Thyroid gland (tissue), 4 donors: Measurements from ENCODE around the gene DDC. TPM values are rescaled to one million over a fixed set of nuclear protein-coding genes. Genes with fewer than 3 reads are reported as not detected.
"Not testable (repeated sequence)": the region's sequence is repeated elsewhere in the genome, so short reads cannot be mapped to it uniquely, and the experiment has no call there.

Experiments
- DNase-seq, 2 donors: peaks; one replicate each; pipeline ENCODE4 v3.0.0-alpha.2; 2019
- H3K27ac ChIP-seq, 3 donors: fragments of 200-600 bp; sonication (generic); 1 replicate in 2 of 3; 2 replicates in 1 of 3; pipeline ENCODE4 v1.5.1; 2016 to 2019; ENCODE audit warnings: mild to moderate bottlenecking in 1 of 3, moderate library complexity in 1 of 3
- H3K27me3 ChIP-seq: fragments of 200-600 bp; sonication (generic); one replicate; pipeline ENCODE4 v1.5.1; 2019
- H3K36me3 ChIP-seq, 2 donors: fragments of 200-600 bp; sonication (generic); one replicate each; pipeline ENCODE4 v1.5.1; 2016 to 2019
- H3K4me1 ChIP-seq, 2 donors: fragments of 200-600 bp; sonication (generic); one replicate each; pipeline ENCODE4 v1.5.1; 2017 to 2019
- H3K4me3 ChIP-seq, 3 donors: fragments of 200-600 bp; sonication (generic); replicated peaks in 1 of 3; 1 replicate in 2 of 3; 2 replicates in 1 of 3; pipeline ENCODE4 v1.5.1; 2016; ENCODE audit warnings: mild to moderate bottlenecking in 1 of 3
- H3K9me3 ChIP-seq: fragments of 200-600 bp; sonication (generic); one replicate; pipeline ENCODE4 v1.5.1; 2017
- POLR2A ChIP-seq, 2 donors: fragments of 450-650 bp; IDR thresholded peaks; one replicate each; pipeline ENCODE4 v1.6.1; 2017; ENCODE audit warnings: antibody characterized with exemption in 2 of 2, mild to moderate bottlenecking in 2 of 2, moderate library complexity in 1 of 2
- WGBS, 2 donors: methylation state at CpG; one replicate each; pipeline ENCODE4 v1.1.5; 2017; 5-methylcytosine and 5-hydroxymethylcytosine counted together
- intact Hi-C: fragments of 100-400 bp; cut with DNase I; formaldehyde crosslinking; loops from one replicate; pipeline ENCODE4 v1.15.1; 2023
- total RNA-seq, 4 donors: library from RNA; depleted of rRNA; stranded (reverse); fragments of >200 nt; gene quantifications; one replicate each; pipeline ENCODE4 v1.2.3, GENCODE V29; 2016
- TF ChIP-seq, protein P1 (sequence below), 6 experiments: fragments of 200-600 bp in 3 of 6; fragments of 450-650 bp in 3 of 6; sonication (generic) in 3 of 6; IDR thresholded peaks; one replicate each; pipeline ENCODE4 v1.5.1; 2016 to 2019; ENCODE audit warnings: antibody characterized with exemption in 6 of 6, mild to moderate bottlenecking in 2 of 6, inconsistent platforms in 1 of 6, moderate library complexity in 1 of 6

DDC gene
- total RNA-seq, 4 donors from 2014 or later, result 2.7 TPM; not detected in 3

DNA sequence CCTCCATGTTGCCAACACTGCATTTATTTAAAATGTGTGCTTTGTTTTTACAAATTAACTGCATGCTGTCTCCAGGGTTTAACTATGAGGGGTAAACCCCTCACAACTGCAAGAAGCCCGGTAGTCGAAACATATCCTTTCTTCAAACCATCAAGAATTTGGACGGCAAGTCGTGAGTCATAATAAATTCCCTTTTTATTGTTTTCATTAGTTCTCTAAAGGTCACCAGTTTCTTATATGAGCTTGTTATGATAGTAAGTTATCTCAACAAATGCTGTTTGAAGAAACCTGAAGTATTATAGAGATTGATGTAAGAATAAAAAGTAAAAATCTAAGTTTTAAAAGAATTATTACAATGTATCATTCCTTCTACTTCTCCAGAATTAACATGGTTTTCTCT lies 102.8 kb downstream of the DDC start:
- Histone ChIP-seq H3K4me3 (no peak overlapping the region), H3K4me1 (no peaks in the 10 kb centered on the region), H3K27me3 (no peaks in the 10 kb centered on the region), H3K9me3 (no peaks in the 10 kb centered on the region), H3K36me3 (no peaks in the 10 kb centered on the region), H3K27ac (no peak overlapping the region)
- no peak for TF ChIP-seq POLR2A (IDR thresholded peaks at IDR 0.05)
- TF ChIP-seq, protein P1, sequence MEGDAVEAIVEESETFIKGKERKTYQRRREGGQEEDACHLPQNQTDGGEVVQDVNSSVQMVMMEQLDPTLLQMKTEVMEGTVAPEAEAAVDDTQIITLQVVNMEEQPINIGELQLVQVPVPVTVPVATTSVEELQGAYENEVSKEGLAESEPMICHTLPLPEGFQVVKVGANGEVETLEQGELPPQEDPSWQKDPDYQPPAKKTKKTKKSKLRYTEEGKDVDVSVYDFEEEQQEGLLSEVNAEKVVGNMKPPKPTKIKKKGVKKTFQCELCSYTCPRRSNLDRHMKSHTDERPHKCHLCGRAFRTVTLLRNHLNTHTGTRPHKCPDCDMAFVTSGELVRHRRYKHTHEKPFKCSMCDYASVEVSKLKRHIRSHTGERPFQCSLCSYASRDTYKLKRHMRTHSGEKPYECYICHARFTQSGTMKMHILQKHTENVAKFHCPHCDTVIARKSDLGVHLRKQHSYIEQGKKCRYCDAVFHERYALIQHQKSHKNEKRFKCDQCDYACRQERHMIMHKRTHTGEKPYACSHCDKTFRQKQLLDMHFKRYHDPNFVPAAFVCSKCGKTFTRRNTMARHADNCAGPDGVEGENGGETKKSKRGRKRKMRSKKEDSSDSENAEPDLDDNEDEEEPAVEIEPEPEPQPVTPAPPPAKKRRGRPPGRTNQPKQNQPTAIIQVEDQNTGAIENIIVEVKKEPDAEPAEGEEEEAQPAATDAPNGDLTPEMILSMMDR (IDR thresholded peaks at IDR 0.05), result no peak
- intact Hi-C loops, result no loop called here
- no peak for DNase-seq
- 77 to 84% methylated on average over 4 of the region's 4 CpGs for WGBS, 2 donors

DNA sequence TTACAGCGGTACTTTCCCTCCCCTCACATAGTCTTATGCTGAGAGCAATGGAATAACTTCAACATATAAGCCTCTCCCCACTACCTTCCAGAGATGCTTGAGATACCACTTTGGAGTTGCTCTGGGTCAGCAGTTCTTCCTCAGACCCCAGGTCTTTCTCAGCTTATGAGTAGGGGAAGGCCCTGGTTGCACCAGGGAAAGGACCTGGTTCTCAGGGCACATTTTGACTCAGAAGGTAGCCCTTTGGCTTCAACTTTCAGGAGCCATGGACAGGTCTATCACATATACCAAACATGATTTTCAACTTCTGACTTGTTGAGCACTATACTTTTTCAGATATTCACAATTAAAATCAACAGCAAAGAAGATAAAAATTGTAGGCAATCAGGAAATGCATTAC lies 103.5 kb downstream of the DDC start:
- Histone ChIP-seq H3K36me3 (no peaks in the 10 kb centered on the region), H3K4me1 (no peaks in the 10 kb centered on the region), H3K9me3 (no peaks in the 10 kb centered on the region), H3K27me3 (no peaks in the 10 kb centered on the region), H3K27ac (no peak overlapping the region), H3K4me3 (no peak overlapping the region)
- intact Hi-C loops, result no loop called here
- 97 to 100% methylated on average over 1 of the region's 1 CpG for WGBS, 2 donors
- TF ChIP-seq, protein P1 (IDR thresholded peaks at IDR 0.05), result no peak
- TF ChIP-seq POLR2A (IDR thresholded peaks at IDR 0.05), result no peak
- DNase-seq, result no peak

DNA sequence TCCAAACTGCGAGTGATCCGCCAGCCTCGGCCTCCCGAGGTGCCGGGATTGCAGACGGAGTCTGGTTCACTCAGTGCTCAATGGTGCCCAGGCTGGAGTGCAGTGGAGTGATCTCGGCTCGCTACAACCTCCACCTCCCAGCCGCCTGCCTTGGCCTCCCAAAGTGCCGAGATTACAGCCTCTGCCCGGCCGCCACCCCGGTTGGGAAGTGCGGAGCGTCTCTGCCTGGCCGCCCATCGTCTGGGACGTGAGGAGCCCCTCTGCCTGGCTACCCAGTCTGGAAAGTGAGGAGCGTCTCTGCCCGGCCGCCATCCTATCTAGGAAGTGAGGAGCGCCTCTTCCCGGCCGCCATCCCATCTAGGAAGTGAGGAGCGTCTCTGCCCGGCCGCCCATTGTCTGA lies 106.0 kb downstream of the DDC start:
- DNase-seq, intact Hi-C loops, H3K27me3 ChIP-seq, H3K4me3 ChIP-seq, H3K4me1 ChIP-seq, H3K27ac ChIP-seq, H3K36me3 ChIP-seq, H3K9me3 ChIP-seq: not testable (repeated sequence)
- 98% methylated on average over 9 of the region's 27 CpGs; no CpG with 5 or more reads in 1 of the 2 donors for WGBS, 2 donors

DNA sequence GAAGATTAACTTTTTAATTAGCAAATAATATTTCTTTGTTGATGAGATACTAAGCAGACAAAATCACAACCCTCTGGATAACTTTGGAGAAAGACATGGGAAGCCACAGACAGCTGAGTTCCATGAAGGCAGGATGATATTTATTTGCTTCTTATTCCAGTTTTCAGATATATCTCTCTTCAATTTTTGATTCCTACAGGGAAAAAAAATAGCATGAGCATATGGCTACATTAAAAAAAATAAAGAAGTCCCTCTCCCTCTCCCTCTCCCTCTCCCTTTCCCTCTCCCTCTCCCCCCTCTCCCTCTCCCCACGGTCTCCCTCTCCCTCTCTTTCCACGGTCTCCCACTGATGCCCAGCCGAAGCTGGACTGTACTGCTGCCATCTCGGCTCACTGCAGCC lies 106.6 kb downstream of the DDC start:
- 96 to 98% methylated on average over 4 of the region's 4 CpGs for WGBS, 2 donors
- H3K4me3 ChIP-seq, intact Hi-C loops, H3K36me3 ChIP-seq, DNase-seq, H3K4me1 ChIP-seq, H3K27ac ChIP-seq, H3K9me3 ChIP-seq, H3K27me3 ChIP-seq: not testable (repeated sequence)

DNA sequence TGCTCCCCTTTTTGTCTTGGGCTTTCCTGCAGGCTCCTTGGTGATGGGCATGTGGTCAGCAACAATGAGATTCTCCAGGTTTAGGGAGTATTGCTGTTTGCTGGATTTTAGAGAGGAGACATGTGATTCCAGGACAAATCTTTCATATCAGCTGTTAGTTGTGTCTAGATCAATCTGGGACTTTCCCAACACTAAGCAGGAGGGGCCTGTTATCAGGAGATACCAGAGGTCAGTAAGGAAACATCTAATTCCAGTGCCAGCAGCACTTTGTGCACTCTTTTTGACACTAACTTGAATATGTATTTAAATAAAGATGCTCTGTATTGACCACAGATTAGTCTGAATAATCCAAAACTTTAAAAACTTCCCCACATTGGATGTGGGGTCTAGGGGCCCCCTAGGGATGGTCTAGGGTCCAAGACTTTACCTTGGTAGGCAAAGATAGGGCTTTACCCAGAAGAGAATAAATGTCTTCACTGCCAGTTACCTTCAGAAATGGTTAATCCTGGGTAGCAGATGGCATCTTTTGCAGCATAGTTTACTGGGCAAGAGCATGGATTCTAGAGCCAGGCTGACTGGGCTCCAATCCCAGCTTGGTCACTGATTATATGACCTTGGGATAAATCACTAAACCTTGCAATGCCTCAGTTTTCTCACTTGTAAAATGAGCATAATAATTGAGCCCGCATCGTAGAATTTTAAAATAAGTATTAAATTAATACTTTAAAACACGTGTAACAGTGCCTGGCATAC lies 108.7 kb downstream of the DDC start:
- 83% methylated on average over 3 of the region's 3 CpGs for WGBS, 2 donors
- intact Hi-C loops, result no loop called here

DNA sequence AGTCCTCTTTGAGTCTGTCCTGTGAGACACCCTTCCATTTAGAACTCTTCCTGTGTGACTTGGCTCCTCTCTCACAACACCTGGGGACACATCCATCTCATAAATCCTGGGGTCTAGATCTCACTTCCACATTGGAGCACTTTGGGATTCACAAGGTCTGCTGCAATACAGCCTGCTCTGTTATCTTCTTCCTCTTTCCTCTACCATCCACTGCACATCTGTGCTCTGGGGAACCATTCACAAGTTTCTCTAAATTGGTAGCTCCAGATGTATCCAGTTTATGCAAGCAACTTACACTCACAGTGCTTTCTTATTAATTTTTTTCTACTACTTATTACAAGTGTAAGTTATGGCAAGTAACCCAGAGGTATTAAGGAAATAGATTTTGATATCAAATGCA lies 109.5 kb downstream of the DDC start:
- DNase-seq, result no peak
- no peaks in the 10 kb centered on the region for H3K9me3 ChIP-seq
- intact Hi-C loops, result no loop called here
- no peak overlapping the region for H3K4me3 ChIP-seq
- TF ChIP-seq, protein P1 (IDR thresholded peaks at IDR 0.05), result no peak
- no peak for TF ChIP-seq POLR2A (IDR thresholded peaks at IDR 0.05)
- H3K4me1 ChIP-seq, result peaks cover 3% of the 10 kb centered on the region in 2 donors
- no peak overlapping the region for H3K27ac ChIP-seq
- no peaks in the 10 kb centered on the region for H3K36me3 ChIP-seq
- H3K27me3 ChIP-seq, result no peaks in the 10 kb centered on the region

More for the DNA sequence above, 108.7 kb downstream of the DDC start:
- DNase-seq, result no peak
- no peaks in the 10 kb centered on the region for H3K9me3 ChIP-seq
- no peak overlapping the region for H3K27ac ChIP-seq
- H3K4me3 ChIP-seq, result no peak overlapping the region
- H3K4me1 ChIP-seq, result no peaks in the 10 kb centered on the region
- no peaks in the 10 kb centered on the region for H3K36me3 ChIP-seq
- TF ChIP-seq POLR2A (IDR thresholded peaks at IDR 0.05), result no peak
- TF ChIP-seq, protein P1 (IDR thresholded peaks at IDR 0.05), result no peak
- no peaks in the 10 kb centered on the region for H3K27me3 ChIP-seq
